CD1c-positive myeloid dendritic cell (primary cell): ENCODE data around the gene PLA2G3.
A peak's percentile ranks its signal among the peaks of the same experiment; 100 is the strongest.
"Not testable (repeated sequence)": the region's sequence is repeated elsewhere in the genome, so short reads cannot be mapped to it uniquely, and the experiment has no call there.

Source experiments
- DNase-seq: peaks from one replicate; pipeline ENCODE4 v3.0.0-alpha.2; 2016; ENCODE audit errors: extremely low spot score

Gene PLA2G3

GRCh38 chr22:31099841-31100761 lies 40.2 kb downstream of the PLA2G3 start:
- DNase-seq: no peak

GRCh38 chr22:31099386-31099785 lies 40.9 kb downstream of the PLA2G3 start:
- no peak for DNase-seq

- DNase-seq: no peak
Observed at GRCh38 chr22:31098632-31099110, 41.6 kb downstream of the PLA2G3 start.

- DNase-seq: no peak
Observed at GRCh38 chr22:31097941-31098631, 42.2 kb downstream of the PLA2G3 start.

GRCh38 chr22:31097539-31097938 lies 42.8 kb downstream of the PLA2G3 start:
- not testable (repeated sequence) for DNase-seq

- DNase-seq: no peak
Observed at GRCh38 chr22:31096657-31097279, 43.5 kb downstream of the PLA2G3 start.

- no peak for DNase-seq
Observed at GRCh38 chr22:31095637-31096249, 44.6 kb downstream of the PLA2G3 start.

- DNase-seq: no peak
Observed at GRCh38 chr22:31094741-31095140, 45.6 kb downstream of the PLA2G3 start.

GRCh38 chr22:31094021-31094551 lies 46.2 kb downstream of the PLA2G3 start:
- no peak for DNase-seq

GRCh38 chr22:31093086-31093850 lies 47.0 kb downstream of the PLA2G3 start:
- DNase-seq: no peak

- no peak for DNase-seq
Observed at GRCh38 chr22:31092161-31092560, 48.1 kb downstream of the PLA2G3 start.

- DNase-seq: no peak
Observed at GRCh38 chr22:31091106-31091975, 49.0 kb downstream of the PLA2G3 start.

GRCh38 chr22:31090217-31091085 lies 49.9 kb downstream of the PLA2G3 start:
- DNase-seq: no peak

GRCh38 chr22:31089160-31090100 lies 50.9 kb downstream of the PLA2G3 start:
- DNase-seq: peak; percentile 63

- DNase-seq: no peak
Observed at GRCh38 chr22:31088233-31088986, 51.9 kb downstream of the PLA2G3 start.

- DNase-seq: no peak
Observed at GRCh38 chr22:31087744-31088215, 52.5 kb downstream of the PLA2G3 start.
